HFFc6 (cell line): ENCODE results near the gene TMEM120B. TPM values are rescaled to one million over a fixed set of nuclear protein-coding genes. Genes with fewer than 3 reads are reported as not detected.
"Not testable (repeated sequence)": the region's sequence is repeated elsewhere in the genome, so short reads cannot be mapped to it uniquely, and the experiment has no call there.

Source experiments
- DNase-seq: peaks from one replicate; pipeline ENCODE4 v3.0.0-alpha.2; 2018
- H3K27ac Mint-ChIP-seq: 2 replicates; pipeline ENCODE4 v1.8.0; 2020; ENCODE audit warnings: mild to moderate bottlenecking, mixed read lengths
- H3K27me3 Mint-ChIP-seq: 2 replicates; pipeline ENCODE4 v1.8.0; 2021; ENCODE audit warnings: mild to moderate bottlenecking, moderate library complexity, mixed read lengths; ENCODE audit not compliant: insufficient read depth
- H3K36me3 Mint-ChIP-seq: 2 replicates; pipeline ENCODE4 v1.8.0; 2021; ENCODE audit warnings: low read depth, mixed read lengths
- H3K4me1 Mint-ChIP-seq: 2 replicates; pipeline ENCODE4 v1.8.0; 2020; ENCODE audit warnings: low read depth, mixed read lengths
- H3K4me3 Mint-ChIP-seq: 2 replicates; pipeline ENCODE4 v1.8.0; 2020; ENCODE audit warnings: mild to moderate bottlenecking, moderate library complexity, mixed read lengths
- H3K9me3 Mint-ChIP-seq: 2 replicates; pipeline ENCODE4 v1.8.0; 2020; ENCODE audit warnings: mild to moderate bottlenecking, mixed read lengths
- CTCF ChIP-seq: fragments of 200-600 bp; sonication (generic); IDR thresholded peaks from 2 replicates; pipeline ENCODE4 v1.5.0; 2021; ENCODE audit warnings: antibody characterized with exemption, mild to moderate bottlenecking
- total RNA-seq, 6 experiments: library from RNA; stranded (reverse); fragmentation: NEBNext Ultra II Directional; extraction: Animal tissue kit (Norgen Biotek cat#: 25700); gene quantifications; 2 replicates in 1 of 6; 3 replicates in 5 of 6; pipeline ENCODE4 v1.2.3, GENCODE V29; 2021

The TMEM120B gene
- total RNA-seq, 6 experiments from 2014 or later: 9.7 to 13.8 (median 12.6) TPM

GRCh38 chr12:121788176-121788818 lies 75.7 kb downstream of the TMEM120B start:
- Mint-ChIP-seq H3K27ac (no peak overlapping the region), H3K27me3 (peaks cover 10% of the 10 kb centered on the region), H3K9me3 (no peaks in the 10 kb centered on the region), H3K4me3 (no peak overlapping the region), H3K4me1 (peaks cover 41% of the 10 kb centered on the region), H3K36me3 (no peaks in the 10 kb centered on the region)
- no peak for DNase-seq
- no peak for TF ChIP-seq CTCF

- no peak for DNase-seq
- TF ChIP-seq CTCF: no peak
- Mint-ChIP-seq H3K36me3 (no peaks in the 10 kb centered on the region), H3K27me3 (peaks cover 6% of the 10 kb centered on the region), H3K4me3 (no peak overlapping the region), H3K9me3 (no peaks in the 10 kb centered on the region), H3K27ac (no peak overlapping the region), H3K4me1 (peaks cover 36% of the 10 kb centered on the region)
Observed at GRCh38 chr12:121789233-121789781, 76.8 kb downstream of the TMEM120B start.

- H3K36me3 Mint-ChIP-seq: no peaks in the 10 kb centered on the region
Observed at GRCh38 chr12:121789800-121790728, 77.5 kb downstream of the TMEM120B start.

GRCh38 chr12:121790785-121791184 lies 78.2 kb downstream of the TMEM120B start:
- H3K36me3 Mint-ChIP-seq, H3K27ac Mint-ChIP-seq, DNase-seq, H3K4me3 Mint-ChIP-seq, H3K9me3 Mint-ChIP-seq, H3K27me3 Mint-ChIP-seq: not testable (repeated sequence)
- H3K4me1 Mint-ChIP-seq: peaks cover 39% of the 10 kb centered on the region

More at GRCh38 chr12:121789800-121790728, 77.5 kb downstream of the TMEM120B start:
- DNase-seq: no peak
- Mint-ChIP-seq H3K27me3 (peaks cover 6% of the 10 kb centered on the region), H3K4me3 (no peak overlapping the region), H3K9me3 (no peaks in the 10 kb centered on the region), H3K4me1 (peaks cover 36% of the 10 kb centered on the region), H3K27ac (no peak overlapping the region)
- no peak for TF ChIP-seq CTCF

- peaks cover 36% of the 10 kb centered on the region for H3K4me1 Mint-ChIP-seq
- no peak for DNase-seq
- H3K4me3 Mint-ChIP-seq: no peak overlapping the region; the same call in 1 of the 2 replicates
- H3K27ac Mint-ChIP-seq: no peak overlapping the region
- H3K36me3 Mint-ChIP-seq: no peaks in the 10 kb centered on the region
- no peaks in the 10 kb centered on the region for H3K9me3 Mint-ChIP-seq
- TF ChIP-seq CTCF: no peak
- peaks cover 6% of the 10 kb centered on the region for H3K27me3 Mint-ChIP-seq
Observed at GRCh38 chr12:121791671-121792551, 79.4 kb downstream of the TMEM120B start.
